IPS-NIHi7 (cell line): Measurements from ENCODE around the gene TNFAIP6.
"Not testable (repeated sequence)": the region's sequence is repeated elsewhere in the genome, so short reads cannot be mapped to it uniquely, and the experiment has no call there.

Experiments
- DNase-seq: peaks from one replicate; pipeline ENCODE4 v3.0.0; 2012; ENCODE audit warnings: mixed read lengths; ENCODE audit errors: extremely low spot score

TNFAIP6 gene

GRCh38 chr2:151417650-151418049, 60.3 kb downstream of the TNFAIP6 start:
- no peak for DNase-seq

GRCh38 chr2:151421681-151422080, 64.3 kb downstream of the TNFAIP6 start:
- not testable (repeated sequence) for DNase-seq

- DNase-seq: no peak
Observed at GRCh38 chr2:151422917-151423439, 65.6 kb downstream of the TNFAIP6 start.

- DNase-seq: no peak
Observed at GRCh38 chr2:151423760-151424159, 66.4 kb downstream of the TNFAIP6 start.
